ENCODE results near the gene MALRD1. TPM values are rescaled to one million over a fixed set of nuclear protein-coding genes. Genes with fewer than 3 reads are reported as not detected.

Gene MALRD1
- under 1 TPM in 1 of 4 donors, not detected in 3; 0.23 TPM for total RNA-seq

- no peak within 1 kb of the TSS for H3K4me3 ChIP-seq (ENCODE audit: low read depth, poor library complexity, severe bottlenecking)
- intact Hi-C loops (cut with DNase I; ENCODE audit: low total_unique reads) = no loop called here
- no peak for DNase-seq (ENCODE audit: low spot score in 2 of 2)
- WGBS, 2 donors = 89 to 93% methylated on average over 1 of the region's 1 CpG
- TF ChIP-seq, protein P1, sequence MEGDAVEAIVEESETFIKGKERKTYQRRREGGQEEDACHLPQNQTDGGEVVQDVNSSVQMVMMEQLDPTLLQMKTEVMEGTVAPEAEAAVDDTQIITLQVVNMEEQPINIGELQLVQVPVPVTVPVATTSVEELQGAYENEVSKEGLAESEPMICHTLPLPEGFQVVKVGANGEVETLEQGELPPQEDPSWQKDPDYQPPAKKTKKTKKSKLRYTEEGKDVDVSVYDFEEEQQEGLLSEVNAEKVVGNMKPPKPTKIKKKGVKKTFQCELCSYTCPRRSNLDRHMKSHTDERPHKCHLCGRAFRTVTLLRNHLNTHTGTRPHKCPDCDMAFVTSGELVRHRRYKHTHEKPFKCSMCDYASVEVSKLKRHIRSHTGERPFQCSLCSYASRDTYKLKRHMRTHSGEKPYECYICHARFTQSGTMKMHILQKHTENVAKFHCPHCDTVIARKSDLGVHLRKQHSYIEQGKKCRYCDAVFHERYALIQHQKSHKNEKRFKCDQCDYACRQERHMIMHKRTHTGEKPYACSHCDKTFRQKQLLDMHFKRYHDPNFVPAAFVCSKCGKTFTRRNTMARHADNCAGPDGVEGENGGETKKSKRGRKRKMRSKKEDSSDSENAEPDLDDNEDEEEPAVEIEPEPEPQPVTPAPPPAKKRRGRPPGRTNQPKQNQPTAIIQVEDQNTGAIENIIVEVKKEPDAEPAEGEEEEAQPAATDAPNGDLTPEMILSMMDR (IDR thresholded peaks at IDR 0.05) = no peak
- TF ChIP-seq POLR2A (IDR thresholded peaks at IDR 0.05) = no peak
Observed at GRCh38 chr10:19048489-19048888, at the start of gene MALRD1. Gene MALRD1, plus strand, starts transcription at chr10:19048801. Its CDS starts 138 bp downstream, at chr10:19048939.

DNA sequence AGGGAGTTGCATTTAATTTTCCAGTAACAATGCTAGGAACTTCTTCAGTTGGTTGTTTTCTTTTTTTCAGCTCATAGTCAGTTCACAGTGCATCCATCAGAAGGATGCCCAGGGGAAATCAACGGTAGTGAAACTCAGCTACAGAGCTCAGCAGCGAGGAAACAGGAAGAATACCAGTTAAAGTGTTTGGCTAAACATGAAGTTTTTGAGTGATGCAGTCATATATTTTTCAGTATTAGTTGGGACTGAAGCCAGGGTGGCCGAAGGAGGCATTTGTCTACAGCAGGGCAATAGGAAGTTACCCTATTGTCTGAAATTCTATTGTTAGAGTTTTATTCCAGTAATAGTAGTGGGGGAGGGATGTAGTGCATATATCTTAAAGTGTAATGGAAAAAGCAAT lies 45.3 kb upstream of the MALRD1 start:
- no peak overlapping the region for H3K4me3 ChIP-seq (ENCODE audit: low read depth, poor library complexity, severe bottlenecking)
- WGBS, 2 donors = 47 to 48% methylated on average over 3 of the region's 3 CpGs
- no peak for TF ChIP-seq POLR2A (IDR thresholded peaks at IDR 0.05)
- intact Hi-C loops (cut with DNase I; ENCODE audit: low total_unique reads) = no loop called here
- no peak for DNase-seq (ENCODE audit: low spot score in 2 of 2)

- no peak overlapping the region for H3K4me3 ChIP-seq (ENCODE audit: low read depth, poor library complexity, severe bottlenecking)
- TF ChIP-seq POLR2A (IDR thresholded peaks at IDR 0.05) = no peak
- TF ChIP-seq, protein P1 (IDR thresholded peaks at IDR 0.05) = no peak
- intact Hi-C loops (cut with DNase I; ENCODE audit: low total_unique reads) = no loop called here
- no peak for DNase-seq (ENCODE audit: low spot score in 2 of 2)
- WGBS, 2 donors = 93 to 94% methylated on average over 2 of the region's 2 CpGs
Observed at GRCh38 chr10:19012111-19012510, 36.5 kb upstream of the MALRD1 start.

GRCh38 chr10:19014034-19014433 lies 34.6 kb upstream of the MALRD1 start:
- intact Hi-C loops (cut with DNase I; ENCODE audit: low total_unique reads) = no loop called here
- H3K4me3 ChIP-seq (ENCODE audit: low read depth, poor library complexity, severe bottlenecking) = no peak overlapping the region
- no peak for DNase-seq (ENCODE audit: low spot score in 2 of 2)
- TF ChIP-seq POLR2A (IDR thresholded peaks at IDR 0.05) = no peak
- TF ChIP-seq, protein P1 (IDR thresholded peaks at IDR 0.05) = no peak

- TF ChIP-seq, protein P1 (IDR thresholded peaks at IDR 0.05) = no peak
- no peak for TF ChIP-seq POLR2A (IDR thresholded peaks at IDR 0.05)
- no peak overlapping the region for H3K4me3 ChIP-seq (ENCODE audit: low read depth, poor library complexity, severe bottlenecking)
- DNase-seq (ENCODE audit: low spot score in 2 of 2) = no peak
- intact Hi-C loops (cut with DNase I; ENCODE audit: low total_unique reads) = no loop called here
Observed at GRCh38 chr10:19014498-19014897, 34.1 kb upstream of the MALRD1 start.

DNA sequence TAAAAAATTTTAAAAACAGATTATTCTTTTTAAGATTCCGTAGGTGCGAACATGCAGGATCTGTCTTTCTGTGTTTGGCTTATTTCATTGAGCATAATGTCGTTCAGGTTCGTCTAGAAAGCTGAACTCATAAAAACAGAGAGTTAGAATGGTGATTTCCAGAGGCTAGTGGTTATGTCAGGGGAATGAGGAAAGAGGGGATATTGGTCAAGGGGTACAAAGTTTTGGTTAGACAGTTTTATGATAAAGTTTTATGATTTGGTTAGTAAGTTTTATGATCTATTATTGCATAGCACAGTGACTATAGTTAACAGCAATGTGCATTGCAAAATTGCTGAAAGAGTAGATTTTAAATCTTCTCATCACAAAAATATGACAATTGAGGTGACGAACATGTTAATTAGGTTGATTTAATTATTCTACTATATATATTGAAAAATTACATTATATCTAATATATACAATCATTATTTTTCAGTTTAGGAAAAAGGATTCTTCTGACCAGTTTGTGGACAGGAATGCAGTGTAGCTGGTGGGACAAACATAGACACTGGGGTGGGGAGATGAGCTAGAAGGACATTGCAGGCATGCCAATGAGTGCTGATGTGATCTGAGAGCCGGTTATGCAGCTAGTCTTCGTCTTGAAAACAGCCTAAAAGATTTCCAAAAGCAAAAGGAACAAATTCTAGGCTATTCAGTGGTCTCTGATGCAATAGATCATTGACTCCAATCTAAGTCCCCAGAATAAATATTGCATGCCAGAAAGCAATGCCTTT lies 31.3 kb upstream of the MALRD1 start:
- intact Hi-C loops (cut with DNase I; ENCODE audit: low total_unique reads) = no loop called here
- TF ChIP-seq, protein P1 (IDR thresholded peaks at IDR 0.05) = no peak
- TF ChIP-seq POLR2A (IDR thresholded peaks at IDR 0.05) = no peak
- no peak for DNase-seq (ENCODE audit: low spot score in 2 of 2)
- H3K4me3 ChIP-seq (ENCODE audit: low read depth, poor library complexity, severe bottlenecking) = no peak overlapping the region
- WGBS, 2 donors = 79 to 80% methylated on average over 7 of the region's 7 CpGs

All from lower leg skin (tissue), 4 donors.